ENCODE measurements around the gene NELFCD. TPM values are rescaled to one million over a fixed set of nuclear protein-coding genes. Genes with fewer than 3 reads are reported as not detected.
A peak's percentile ranks its signal among the peaks of the same experiment; 100 is the strongest.
"Not testable (repeated sequence)": the region's sequence is repeated elsewhere in the genome, so short reads cannot be mapped to it uniquely, and the experiment has no call there.

The NELFCD gene
- total RNA-seq, 1 experiment from 2014 or later: 88.2 TPM

GRCh38 chr20:59010995-59011873 lies 30.2 kb downstream of the NELFCD start:
- CTCF ChIA-PET: no interaction called here
- intact Hi-C loops (cut with micrococcal nuclease): no loop called here
- H2AFZ ChIP-seq (ENCODE audit: low read depth, low read length, poor library complexity, severe bottlenecking): no peak overlapping the region
- H3K9me2 ChIP-seq (ENCODE audit: insufficient read depth): no peaks in the 10 kb centered on the region
- H3K79me2 ChIP-seq (ENCODE audit: insufficient read depth, low read length): peaks cover 6% of the 10 kb centered on the region; the same call in 1 of the 2 replicates
- no peak overlapping the region for H3K9ac ChIP-seq (ENCODE audit: low read length)
- POLR2A ChIA-PET: interaction anchor here (1.2 kb wide), 1 partner anchor 21 kb away, joined by 4 read pairs; the partner anchor contains the start of gene ATP5F1E
- no peak overlapping the region for H3K4me3 ChIP-seq (replicated peaks in 1 of 2; ENCODE audit: low read depth in 1 of 2, low read length in 2 of 2)
- RAD21 ChIA-PET (ENCODE audit: low non-redundant PET in 1 of 2, low total read pairs in 2 of 2, uncharacterized antibody in 2 of 2, unreplicated experiment in 2 of 2): no interaction called here
- no TSS peak for BruUV-seq (replicated peaks)
- DNase-seq (ENCODE audit: low read depth, low spot score) (no peak), ATAC-seq (no peak)
- no peaks in the 10 kb centered on the region for H3K27me3 ChIP-seq (ENCODE audit: insufficient read depth, low read length)
- H3K9me3 ChIP-seq (ENCODE audit: control insufficient read depth in 1 of 2, insufficient read depth in 1 of 2, low read depth in 1 of 2, low read length in 2 of 2): no peaks in the 10 kb centered on the region
- H3K36me3 ChIP-seq (ENCODE audit: control insufficient read depth in 1 of 2, insufficient read depth in 2 of 2, low read length in 2 of 2): no peaks in the 10 kb centered on the region
- peak overlapping the region; percentile 15 for H3K4me2 ChIP-seq (ENCODE audit: low read length)
- H3K27ac ChIP-seq (ENCODE audit: low read depth, low read length): no peak overlapping the region
- H3K4me1 ChIP-seq (ENCODE audit: control insufficient read depth in 1 of 2, insufficient read depth in 2 of 2, low read length in 2 of 2): peaks cover 9 to 26% of the 10 kb centered on the region in 2 experiments; a peak in 3 of 4 replicates
- no peak for TF ChIP-seq FOSL1 (IDR thresholded peaks at IDR 0.05; ENCODE audit: low read depth)
- TF ChIP-seq YY1 (IDR thresholded peaks at IDR 0.05; ENCODE audit: extremely low read depth, insufficient replicate concordance, low read depth, low read length): no peak
- no peak for TF ChIP-seq EGR1 (IDR thresholded peaks at IDR 0.05; ENCODE audit: low read depth)
- TF ChIP-seq EZH2phosphoT487 (IDR thresholded peaks at IDR 0.05; ENCODE audit: borderline replicate concordance): no peak
- TF ChIP-seq SRF (IDR thresholded peaks at IDR 0.05; ENCODE audit: low read depth): no peak
- no peak for TF ChIP-seq ZFX (IDR thresholded peaks at IDR 0.05)
- no peak for TF ChIP-seq ZBTB33 (IDR thresholded peaks at IDR 0.05; ENCODE audit: extremely low read depth, insufficient replicate concordance, low read length)
- TF ChIP-seq POLR2A (IDR thresholded peaks at IDR 0.05; ENCODE audit: borderline replicate concordance, extremely low read depth, insufficient read depth, insufficient read length): no peak
- TF ChIP-seq TCF7L2 (IDR thresholded peaks at IDR 0.05; ENCODE audit: borderline replicate concordance, extremely low read depth, insufficient read depth, insufficient read length): no peak
- no peak for TF ChIP-seq JUND (IDR thresholded peaks at IDR 0.05)
- TF ChIP-seq SIN3A (IDR thresholded peaks at IDR 0.05; ENCODE audit: low read depth): no peak
- no peak for TF ChIP-seq ATF3 (IDR thresholded peaks at IDR 0.05)
- TF ChIP-seq EZH2 (IDR thresholded peaks at IDR 0.05): no peak
- TF ChIP-seq REST (IDR thresholded peaks at IDR 0.05; ENCODE audit: low read depth): no peak
- H4K20me1 ChIP-seq (ENCODE audit: insufficient read depth): no peaks in the 10 kb centered on the region

GRCh38 chr20:59011874-59012157 lies 30.8 kb downstream of the NELFCD start:
- H3K27ac ChIP-seq (ENCODE audit: low read depth, low read length); DNase-seq (ENCODE audit: low read depth, low spot score); H4K20me1 ChIP-seq (ENCODE audit: insufficient read depth); intact Hi-C loops (cut with micrococcal nuclease); ATAC-seq; H3K9me3 ChIP-seq (ENCODE audit: control insufficient read depth in 1 of 2, insufficient read depth in 1 of 2, low read depth in 1 of 2, low read length in 2 of 2); H3K36me3 ChIP-seq (ENCODE audit: control insufficient read depth in 1 of 2, insufficient read depth in 2 of 2, low read length in 2 of 2); H3K9ac ChIP-seq (ENCODE audit: low read length); H3K9me2 ChIP-seq (ENCODE audit: insufficient read depth); BruUV-seq (replicated peaks); RAD21 ChIA-PET (ENCODE audit: low non-redundant PET in 1 of 2, low total read pairs in 2 of 2, uncharacterized antibody in 2 of 2, unreplicated experiment in 2 of 2); H2AFZ ChIP-seq (ENCODE audit: low read depth, low read length, poor library complexity, severe bottlenecking); H3K4me3 ChIP-seq (replicated peaks in 1 of 2; ENCODE audit: low read depth in 1 of 2, low read length in 2 of 2); CTCF ChIA-PET; H3K79me2 ChIP-seq (ENCODE audit: insufficient read depth, low read length); H3K27me3 ChIP-seq (ENCODE audit: insufficient read depth, low read length); H3K4me2 ChIP-seq (ENCODE audit: low read length): not testable (repeated sequence)
- peaks cover 9 to 27% of the 10 kb centered on the region in 2 experiments; a peak in 3 of 4 replicates for H3K4me1 ChIP-seq (ENCODE audit: control insufficient read depth in 1 of 2, insufficient read depth in 2 of 2, low read length in 2 of 2)
- POLR2A ChIA-PET: interaction anchor here (1.2 kb wide), 1 partner anchor 21 kb away, joined by 4 read pairs; the partner anchor contains the start of gene ATP5F1E
